Omental fat pad (tissue), 4 donors: ENCODE results near the gene STUB1. TPM values are rescaled to one million over a fixed set of nuclear protein-coding genes. Genes with fewer than 3 reads are reported as not detected.

Source experiments
- ATAC-seq: fragments of 150-250 bp; one replicate; pipeline ENCODE4 v1.9.1; 2016; ENCODE audit warnings: mild to moderate bottlenecking, moderate library complexity; ENCODE audit not compliant: low FRiP score
- DNase-seq: peaks from one replicate; pipeline ENCODE4 v3.0.0-alpha.2; 2019; ENCODE audit warnings: low spot score
- total RNA-seq, 4 donors: library from RNA; depleted of rRNA; stranded (reverse); fragments of >200 nt; gene quantifications; one replicate each; pipeline ENCODE4 v1.1.0, GENCODE V29; 2016
- TF ChIP-seq, protein P1 (sequence below), 3 donors: fragments of 450-650 bp; IDR thresholded peaks; one replicate each; pipeline ENCODE4 v1.5.1; 2016 to 2017; ENCODE audit warnings: antibody characterized with exemption in 3 of 3, mild to moderate bottlenecking in 3 of 3, moderate library complexity in 2 of 3

Gene STUB1
- total RNA-seq, 4 donors from 2014 or later = 119 to 161 (median 128) TPM

GRCh38 chr16:693364-693763 is 13.2 kb downstream of the STUB1 start:
- ATAC-seq = no peak
- TF ChIP-seq, protein P1, sequence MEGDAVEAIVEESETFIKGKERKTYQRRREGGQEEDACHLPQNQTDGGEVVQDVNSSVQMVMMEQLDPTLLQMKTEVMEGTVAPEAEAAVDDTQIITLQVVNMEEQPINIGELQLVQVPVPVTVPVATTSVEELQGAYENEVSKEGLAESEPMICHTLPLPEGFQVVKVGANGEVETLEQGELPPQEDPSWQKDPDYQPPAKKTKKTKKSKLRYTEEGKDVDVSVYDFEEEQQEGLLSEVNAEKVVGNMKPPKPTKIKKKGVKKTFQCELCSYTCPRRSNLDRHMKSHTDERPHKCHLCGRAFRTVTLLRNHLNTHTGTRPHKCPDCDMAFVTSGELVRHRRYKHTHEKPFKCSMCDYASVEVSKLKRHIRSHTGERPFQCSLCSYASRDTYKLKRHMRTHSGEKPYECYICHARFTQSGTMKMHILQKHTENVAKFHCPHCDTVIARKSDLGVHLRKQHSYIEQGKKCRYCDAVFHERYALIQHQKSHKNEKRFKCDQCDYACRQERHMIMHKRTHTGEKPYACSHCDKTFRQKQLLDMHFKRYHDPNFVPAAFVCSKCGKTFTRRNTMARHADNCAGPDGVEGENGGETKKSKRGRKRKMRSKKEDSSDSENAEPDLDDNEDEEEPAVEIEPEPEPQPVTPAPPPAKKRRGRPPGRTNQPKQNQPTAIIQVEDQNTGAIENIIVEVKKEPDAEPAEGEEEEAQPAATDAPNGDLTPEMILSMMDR (IDR thresholded peaks at IDR 0.05) = no peak

DNA sequence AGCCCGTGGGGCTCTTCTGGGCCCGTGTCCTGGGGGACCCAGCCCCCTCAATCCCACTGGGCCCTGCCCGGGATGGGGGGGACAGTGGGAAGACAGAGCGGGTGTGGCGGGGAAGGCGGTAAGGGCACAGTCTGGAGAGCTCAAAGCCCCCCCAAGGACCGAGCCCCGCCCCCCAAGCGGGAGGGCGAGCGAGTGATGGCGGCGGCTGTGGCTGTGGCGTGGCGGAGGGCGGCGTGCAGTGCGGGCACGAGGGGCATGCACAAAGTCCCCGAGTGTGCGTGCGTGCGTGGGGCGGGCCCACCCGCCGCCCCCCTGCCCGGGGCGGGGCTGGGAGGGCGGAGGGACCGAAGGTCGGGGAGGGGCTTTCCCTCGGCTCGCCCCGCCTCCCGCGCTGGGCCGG is 13.6 kb downstream of the STUB1 start:
- DNase-seq = no peak
- ATAC-seq = no peak
- TF ChIP-seq, protein P1 (IDR thresholded peaks at IDR 0.05) = no peak

More at GRCh38 chr16:693364-693763, 13.2 kb downstream of the STUB1 start:
- no peak for DNase-seq

DNA sequence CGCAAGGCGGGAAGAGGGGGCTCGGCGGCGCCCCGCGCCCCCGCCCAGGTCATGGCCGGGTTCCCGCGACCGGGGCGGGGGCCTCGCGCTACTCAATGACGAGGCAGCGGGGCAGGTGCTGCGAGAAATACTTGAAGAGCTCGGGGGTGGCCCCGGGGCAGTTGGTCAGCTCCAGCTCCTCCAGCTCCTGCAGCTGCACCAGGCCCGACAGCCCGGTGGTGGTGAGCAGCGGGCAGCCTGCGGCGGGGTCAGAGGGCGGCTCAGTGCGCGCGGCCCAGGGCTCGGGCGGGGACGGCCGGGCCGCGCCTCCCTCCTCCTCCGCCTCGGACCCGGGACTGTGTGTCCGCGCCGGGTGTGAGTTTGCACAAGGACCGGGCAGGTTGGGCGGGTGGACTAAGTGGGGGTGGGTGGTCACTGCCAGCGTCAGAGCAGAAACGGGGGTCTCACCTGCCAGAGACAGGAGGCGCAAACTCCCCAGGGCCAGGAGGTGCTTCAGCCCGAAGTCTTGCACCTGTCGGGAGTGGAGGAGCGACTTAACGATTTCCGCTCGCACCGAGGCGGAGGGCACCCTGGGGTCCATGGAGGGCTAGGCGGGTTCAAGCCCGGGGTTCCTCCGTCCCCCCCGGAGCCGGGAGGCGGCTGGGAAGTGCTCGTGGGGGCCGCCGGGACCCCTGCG is 14.1 kb downstream of the STUB1 start:
- DNase-seq (no peak), ATAC-seq (no peak)
- TF ChIP-seq, protein P1 (IDR thresholded peaks at IDR 0.05) = no peak

DNA sequence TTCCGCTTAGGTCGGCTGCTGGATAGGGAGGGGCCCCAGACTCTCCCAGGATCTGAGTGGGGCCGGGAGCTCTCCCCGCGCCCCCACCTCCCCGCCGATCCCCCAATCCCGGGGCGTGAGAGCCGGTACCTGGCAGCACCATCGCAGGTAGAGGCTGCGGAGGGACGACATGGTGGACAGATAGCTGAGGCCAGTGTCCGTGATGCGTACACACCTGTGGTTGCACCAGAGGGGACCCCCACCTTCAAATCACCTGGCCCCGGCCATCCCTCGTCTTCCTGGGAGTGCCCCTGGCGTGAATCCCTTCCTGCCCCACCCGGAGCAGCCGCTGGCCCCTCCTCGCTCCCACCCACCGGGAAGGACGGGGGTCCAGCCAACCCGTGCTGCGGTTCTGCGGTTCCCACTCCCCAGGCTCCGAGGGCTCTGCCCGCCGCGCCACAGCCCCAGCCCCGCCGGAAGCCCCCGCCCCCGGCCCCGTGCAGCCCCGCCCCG is 14.7 kb downstream of the STUB1 start:
- ATAC-seq (no peak), DNase-seq (no peak)
- TF ChIP-seq, protein P1 (IDR thresholded peaks at IDR 0.05) = no peak

DNA sequence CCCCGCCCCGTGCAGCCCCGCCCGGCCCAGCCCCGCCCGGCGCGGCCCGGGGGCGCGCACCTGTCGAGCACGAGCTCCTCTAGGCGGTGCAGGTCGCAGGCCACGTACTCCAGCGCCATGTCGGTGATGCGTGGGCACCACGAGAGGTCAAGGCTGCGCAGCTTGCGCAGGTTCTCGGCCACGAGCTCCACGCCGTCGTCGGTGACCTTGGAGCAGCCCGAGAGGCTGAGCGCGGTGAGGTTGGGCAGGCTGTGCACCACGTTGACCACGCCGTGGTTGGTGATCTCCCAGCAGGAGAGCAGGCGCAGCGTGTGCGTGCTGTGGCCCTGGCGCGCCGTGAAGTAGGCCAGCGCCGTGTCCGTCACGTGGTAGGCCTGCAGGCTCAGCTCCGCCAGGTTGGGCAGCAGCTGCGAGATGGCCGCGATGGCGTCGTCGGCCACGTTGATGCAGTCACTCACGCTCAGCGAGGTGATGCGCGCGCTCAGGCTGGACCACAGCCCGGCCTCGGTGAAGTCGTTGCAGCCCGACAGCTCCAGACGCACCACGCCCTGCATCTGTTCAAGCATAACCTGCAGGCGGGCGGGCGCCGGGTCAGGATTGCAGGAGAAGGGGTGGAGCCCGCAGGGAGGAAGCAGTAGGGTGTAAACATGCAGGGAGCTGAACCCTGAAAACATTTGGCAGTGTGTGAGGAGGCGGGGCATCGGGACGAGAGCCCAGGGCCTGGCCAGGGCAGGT is 15.3 kb downstream of the STUB1 start:
- DNase-seq = no peak
- peak; percentile 46 for ATAC-seq
- TF ChIP-seq, protein P1 (IDR thresholded peaks at IDR 0.05) = no peak

GRCh38 chr16:698911-699671 is 18.9 kb downstream of the STUB1 start:
- DNase-seq (no peak), ATAC-seq (no peak)
- TF ChIP-seq, protein P1 (IDR thresholded peaks at IDR 0.05) = no peak
